HG03060 (cell line): ENCODE measurements around the gene ACOX3.

Experiments used
- ATAC-seq: cut with Tn5 transposase; IDR thresholded peaks from one replicate; pipeline ENCODE4 v1.9.1; 2021; ENCODE audit warnings: low read depth, moderate number of reproducible peaks; ENCODE audit not compliant: unreplicated experiment

The ACOX3 gene

GRCh38 chr4:8328866-8329559 lies 111.5 kb downstream of the ACOX3 start:
- no peak for ATAC-seq

GRCh38 chr4:8328456-8328855 lies 112.1 kb downstream of the ACOX3 start:
- ATAC-seq, result no peak

DNA sequence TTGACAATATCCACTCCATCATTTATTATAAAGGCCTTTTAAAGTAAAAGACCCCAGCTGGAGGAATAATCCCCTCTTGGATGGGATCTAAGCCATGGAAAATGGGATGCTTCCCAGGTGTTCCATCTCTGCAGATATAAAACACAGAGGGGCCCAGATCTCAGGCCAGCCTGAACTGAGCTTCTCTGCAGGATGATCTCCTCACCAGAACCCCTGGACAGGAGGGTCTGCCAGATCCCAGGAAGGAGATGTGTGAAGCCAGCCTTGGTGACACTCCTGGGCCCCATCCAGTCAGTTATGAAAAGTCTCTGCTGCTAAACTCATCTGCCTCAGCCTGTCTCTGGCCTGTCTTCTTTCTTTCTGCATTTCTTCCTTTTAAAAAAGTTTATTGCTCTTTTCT lies 114.3 kb downstream of the ACOX3 start:
- no peak for ATAC-seq

DNA sequence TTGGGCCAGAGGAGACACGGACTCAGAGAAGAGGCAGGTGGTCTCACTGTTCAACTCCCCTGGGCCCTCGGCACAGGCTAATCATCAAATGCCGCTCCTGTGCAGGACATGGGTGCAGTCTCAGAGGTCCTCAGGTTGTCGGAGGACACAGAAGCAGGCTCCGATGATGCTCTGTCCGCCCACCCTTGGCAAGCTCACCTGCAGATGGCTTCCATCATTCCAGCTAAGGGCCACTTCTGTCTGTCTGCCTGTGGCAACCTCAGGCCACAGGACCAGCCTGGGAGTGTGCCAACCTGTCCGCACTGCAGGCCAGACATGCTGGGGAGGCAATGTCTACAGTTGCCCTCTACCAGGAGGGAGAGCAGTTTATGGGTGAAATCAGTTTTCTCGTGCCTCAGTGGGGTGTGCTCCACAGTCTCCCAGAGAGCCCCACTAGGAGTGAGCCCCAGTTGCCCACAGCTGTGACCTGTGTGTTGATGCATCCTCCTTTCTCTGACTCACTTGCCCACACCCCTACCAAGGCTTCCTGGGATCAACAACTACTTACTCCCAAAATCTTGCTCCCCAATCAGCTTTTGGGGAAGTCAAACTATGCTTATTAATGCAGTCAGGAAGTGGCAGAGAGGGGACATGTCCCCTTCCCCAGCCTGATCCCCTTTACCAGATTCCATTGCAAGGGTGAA lies 115.1 kb downstream of the ACOX3 start:
- ATAC-seq, result no peak

GRCh38 chr4:8324640-8325239 lies 115.8 kb downstream of the ACOX3 start:
- ATAC-seq, result no peak

DNA sequence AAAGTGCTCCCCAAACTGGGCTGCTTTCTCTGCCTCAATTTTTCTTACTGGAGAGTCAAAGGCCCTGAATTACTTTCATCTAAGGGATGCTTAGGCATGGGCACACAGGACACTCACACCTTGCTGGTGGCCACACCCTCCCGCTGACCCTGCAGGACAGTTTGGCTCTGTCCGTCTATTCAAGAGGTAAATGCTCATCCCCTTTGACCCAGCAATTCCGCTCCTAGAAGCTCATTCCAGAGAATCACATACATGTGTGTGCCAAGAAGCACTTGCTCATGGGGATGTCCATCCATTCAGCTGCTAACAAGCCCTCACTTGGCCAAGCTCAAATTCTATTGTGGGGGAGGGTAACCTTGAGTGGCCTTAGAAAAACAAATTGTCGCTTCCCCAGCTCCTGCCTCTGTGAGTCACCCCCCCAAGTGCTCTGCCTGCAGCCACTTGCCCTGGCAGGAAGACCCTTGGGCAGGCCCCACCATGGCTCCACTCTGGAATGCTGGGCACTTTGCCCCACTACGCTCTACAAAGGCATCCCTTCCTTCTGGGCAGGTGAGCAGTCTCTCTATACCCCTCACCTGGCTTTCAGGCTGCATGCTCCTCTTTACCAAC lies 116.5 kb downstream of the ACOX3 start:
- ATAC-seq, result no peak

GRCh38 chr4:8322794-8323704 lies 117.5 kb downstream of the ACOX3 start:
- no peak for ATAC-seq

- ATAC-seq, result no peak
Observed at GRCh38 chr4:8321771-8322170, 118.8 kb downstream of the ACOX3 start.

DNA sequence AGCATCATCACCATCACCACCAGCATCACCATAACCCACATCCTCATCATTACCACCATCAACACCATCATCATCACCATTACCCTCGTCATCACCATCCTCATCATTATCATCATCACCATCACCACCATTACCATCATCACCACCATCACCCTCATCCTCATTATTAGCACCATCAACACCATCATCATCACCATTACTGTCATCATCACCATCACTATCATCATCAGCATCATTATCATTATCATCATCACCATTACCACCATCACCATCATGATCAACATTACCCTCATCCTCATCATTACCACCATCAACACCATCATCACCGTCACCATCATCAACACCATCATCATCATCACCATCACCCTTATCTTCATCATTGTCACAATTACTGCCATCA lies 119.3 kb downstream of the ACOX3 start:
- no peak for ATAC-seq

DNA sequence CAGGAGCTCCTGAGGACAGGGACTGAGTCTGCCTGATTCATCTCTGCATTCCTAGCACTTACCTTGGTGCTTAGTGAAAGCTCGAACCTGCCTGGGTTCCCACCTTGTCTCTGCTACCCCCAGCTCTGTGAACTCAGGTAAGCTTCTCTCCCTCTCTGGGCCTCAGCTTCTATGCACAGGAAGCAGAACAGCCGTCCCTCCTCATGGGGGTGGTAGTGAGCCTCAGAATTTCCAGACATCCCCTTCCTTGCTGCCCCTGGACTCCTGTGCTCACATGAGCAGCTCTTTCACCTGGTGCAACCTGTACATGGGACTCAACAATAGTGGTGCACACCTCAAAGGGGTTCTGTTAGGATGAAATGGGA lies 120.2 kb downstream of the ACOX3 start:
- ATAC-seq, result no peak

- no peak for ATAC-seq
Observed at GRCh38 chr4:8319731-8320385, 120.7 kb downstream of the ACOX3 start.

- ATAC-seq, result no peak
Observed at GRCh38 chr4:8319061-8319460, 121.5 kb downstream of the ACOX3 start.

GRCh38 chr4:8318509-8318908 lies 122.0 kb downstream of the ACOX3 start:
- no peak for ATAC-seq

DNA sequence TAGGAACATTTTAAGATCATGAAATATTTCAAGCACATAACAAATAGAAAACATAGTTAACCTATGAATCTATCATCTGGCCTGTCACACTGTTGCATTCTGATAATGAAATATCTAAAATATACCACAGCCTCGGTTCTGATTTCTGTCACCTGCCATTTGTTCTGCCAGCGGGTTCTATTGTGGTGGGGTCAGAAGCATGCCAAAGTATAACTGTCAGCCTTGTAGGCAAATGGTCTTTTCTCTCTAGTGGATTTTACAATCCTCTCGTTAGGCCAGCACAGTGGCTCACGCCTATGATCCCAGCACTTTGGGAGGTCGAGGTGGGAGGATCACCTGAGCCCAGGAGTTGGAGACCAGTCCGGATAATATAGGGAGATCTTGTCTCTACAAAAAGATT lies 123.0 kb downstream of the ACOX3 start:
- no peak for ATAC-seq

GRCh38 chr4:8316911-8317351 lies 123.6 kb downstream of the ACOX3 start:
- no peak for ATAC-seq
